Endothelial cell of umbilical vein (primary cell): ENCODE data around the gene SATB1. TPM values are rescaled to one million over a fixed set of nuclear protein-coding genes. Genes with fewer than 3 reads are reported as not detected.

Experiments
- BruUV-seq: library from RNA; stranded (reverse); fragments of 400-500 nt; replicated peaks from 2 replicates; lab custom pipeline; 2021; lab: Mats Ljungman, UMichigan
- CTCF ChIA-PET: fragments of 300-600, 350-600 bp; sonication (Branson Sonifier 250); formaldehyde crosslinking; loops from one replicate; lab custom pipeline; 2021; ENCODE audit warnings: antibody characterized with exemption, inconsistent platforms; lab: Charles Lee
- POLR2A ChIA-PET: fragments of 300-600, 350-600 bp; sonication (Branson Sonifier 250); formaldehyde crosslinking; loops from one replicate; lab custom pipeline; 2021; ENCODE audit warnings: antibody characterized with exemption, inconsistent platforms; lab: Charles Lee
- DNase-seq: peaks from one replicate; pipeline ENCODE4 v3.0.0-alpha.2; 2011; ENCODE audit warnings: low read depth, low spot score
- FAIRE-seq: peaks from 2 replicates; lab custom pipeline; 2011; peaks lifted over from hg19 to GRCh38; lab: Jason Lieb, UNC
- H2AFZ ChIP-seq: 2 replicates; pipeline ENCODE4 v1.6.0; 2012; ENCODE audit warnings: low read depth, low read length, control low read depth, inconsistent platforms
- H3K27ac ChIP-seq: 2 replicates; pipeline ENCODE4 v1.5.1; 2011; ENCODE audit warnings: low read depth, mild to moderate bottlenecking, control low read depth, low read length, moderate library complexity; ENCODE audit not compliant: insufficient read depth
- H3K27me3 ChIP-seq, 2 experiments: 2 replicates each; pipeline versions ENCODE4 v1.6.0 to v1.6.1; 2011; ENCODE audit warnings: low read length in 2 of 2, mixed read lengths in 1 of 2; ENCODE audit not compliant: control insufficient read depth in 2 of 2, insufficient read depth in 2 of 2
- H3K36me3 ChIP-seq, 2 experiments: 2 replicates in 1 of 2; 3 replicates in 1 of 2; pipeline ENCODE4 v1.5.1; 2011; ENCODE audit warnings: low read length in 2 of 2, mild to moderate bottlenecking in 1 of 2, moderate library complexity in 1 of 2; ENCODE audit not compliant: control insufficient read depth in 2 of 2, insufficient read depth in 2 of 2; ENCODE audit errors: extremely low read depth in 1 of 2
- H3K4me1 ChIP-seq: 3 replicates; pipeline ENCODE4 v1.5.1; 2011; ENCODE audit warnings: mild to moderate bottlenecking, low read length; ENCODE audit not compliant: control insufficient read depth, insufficient read depth; ENCODE audit errors: extremely low read depth
- H3K4me2 ChIP-seq: 2 replicates; pipeline ENCODE4 v1.6.1; 2011; ENCODE audit warnings: low read length, control low read depth, mixed read lengths; ENCODE audit not compliant: insufficient read depth
- H3K4me3 ChIP-seq, 3 experiments: fragments of 200-600 bp in 1 of 3; sonication (generic), shearing (Covaris generic) in 1 of 3; replicated peaks in 1 of 3; 2 replicates each; pipeline ENCODE4 v1.5.1; 2011 to 2016; ENCODE audit warnings: control low read depth in 3 of 3, low read length in 3 of 3, mild to moderate bottlenecking in 2 of 3, inconsistent platforms in 1 of 3, low read depth in 1 of 3, moderate library complexity in 1 of 3; ENCODE audit not compliant: insufficient read depth in 1 of 3
- H3K79me2 ChIP-seq: 2 replicates; pipeline ENCODE4 v1.6.0; 2012; ENCODE audit warnings: low read length, inconsistent platforms; ENCODE audit not compliant: control insufficient read depth, insufficient read depth
- H3K9ac ChIP-seq: replicated peaks from 2 replicates; pipeline ENCODE3; 2011; ENCODE audit warnings: low read length, control low read depth; ENCODE audit not compliant: insufficient read depth; ENCODE audit errors: extremely low read depth
- H3K9me1 ChIP-seq: replicated peaks from 3 replicates; pipeline ENCODE4 v1.6.0; 2011; ENCODE audit warnings: mild to moderate bottlenecking, low read length; ENCODE audit not compliant: control insufficient read depth, insufficient read depth; ENCODE audit errors: extremely low read depth
- H3K9me3 ChIP-seq: replicated peaks from 2 replicates; pipeline ENCODE4 v1.5.1; 2012; ENCODE audit warnings: low read length, inconsistent platforms; ENCODE audit not compliant: control insufficient read depth, insufficient read depth
- H4K20me1 ChIP-seq: replicated peaks from 2 replicates; pipeline ENCODE3; 2011; ENCODE audit warnings: mild to moderate bottlenecking, low read length; ENCODE audit not compliant: control insufficient read depth, insufficient read depth; ENCODE audit errors: extremely low read depth
- EZH2 ChIP-seq: IDR thresholded peaks from 2 replicates; pipeline ENCODE4 v1.6.1; 2012; ENCODE audit warnings: borderline replicate concordance, low read depth, mild to moderate bottlenecking, moderate library complexity, low read length, inconsistent platforms; ENCODE audit not compliant: severe bottlenecking
- FOS ChIP-seq: IDR thresholded peaks from 2 replicates; pipeline ENCODE4 v1.6.1; 2011; ENCODE audit warnings: mild to moderate bottlenecking, low read length, moderate library complexity, borderline replicate concordance; ENCODE audit not compliant: insufficient read depth
- GATA2 ChIP-seq: IDR thresholded peaks from 2 replicates; pipeline ENCODE4 v1.7.0; 2011; ENCODE audit warnings: low read depth, mild to moderate bottlenecking, moderate library complexity, mixed read lengths, low read length; ENCODE audit not compliant: insufficient read length, insufficient read depth
- JUN ChIP-seq: IDR thresholded peaks from 2 replicates; pipeline ENCODE4 v1.6.1; 2011; ENCODE audit warnings: borderline replicate concordance, low read depth; ENCODE audit not compliant: insufficient read length, insufficient read depth
- MYC ChIP-seq: IDR thresholded peaks from one replicate; pipeline ENCODE4 v1.6.1; 2011; ENCODE audit warnings: mild to moderate bottlenecking, low read depth, low read length
- POLR2A ChIP-seq: IDR thresholded peaks from 2 replicates; pipeline ENCODE4 v1.6.1; 2012; ENCODE audit warnings: low read depth, mild to moderate bottlenecking, control low read depth, low read length
- POLR2AphosphoS5 ChIP-seq: IDR thresholded peaks from 2 replicates; pipeline ENCODE4 v1.6.1; 2012; ENCODE audit warnings: low read depth, mild to moderate bottlenecking, control low read depth, low read length, moderate library complexity; ENCODE audit not compliant: insufficient read depth
- dilution Hi-C: fragments of 300-500 bp; cut with MboI; formaldehyde crosslinking; loops from one replicate; pipeline ENCODE4 v1.15.0; 2019; ENCODE audit warnings: low sequenced_read_pairs; ENCODE audit not compliant: extremely low pct_ligation_motif_present
- intact Hi-C: fragments of 100-400 bp; cut with micrococcal nuclease; formaldehyde crosslinking; loops from one replicate; pipeline ENCODE4 v1.10.0; 2022
- polyA plus RNA-seq, 4 experiments: library from polyadenylated mRNA; depleted of rRNA in 3 of 4; stranded (reverse) in 3 of 4; unstranded in 1 of 4; fragments of >200 nt; gene quantifications; 2 replicates each; pipeline versions ENCODE4 v1.2.1 to v1.2.3, GENCODE V29; 2011 to 2012; ENCODE audit warnings: missing spikeins in 1 of 4
- total RNA-seq: library from RNA; stranded (reverse); gene quantifications from 2 replicates; pipeline ENCODE4 v1.2.3, GENCODE V29; 2021
- TF ChIP-seq, protein P1 (sequence below), 2 donors: IDR thresholded peaks; 1 replicate in 1 of 2; 2 replicates in 1 of 2; pipeline ENCODE4 v1.5.1; 2011; ENCODE audit warnings: low read length in 2 of 2, mild to moderate bottlenecking in 2 of 2, moderate library complexity in 2 of 2, control low read depth in 1 of 2, inconsistent platforms in 1 of 2, low read depth in 1 of 2; ENCODE audit not compliant: insufficient read depth in 1 of 2; ENCODE audit errors: extremely low read depth in 1 of 2
- TF ChIP-seq, protein P2 (sequence below): IDR thresholded peaks from 2 replicates; pipeline ENCODE4 v1.6.1; 2011; ENCODE audit not compliant: insufficient read depth, insufficient read length

SATB1 gene
- total and polyA plus RNA-seq, 2 donors (not counting 3 experiments of a cell fraction or from before 2014, with no cell fraction given): 3.9 to 6.2 TPM

DNA sequence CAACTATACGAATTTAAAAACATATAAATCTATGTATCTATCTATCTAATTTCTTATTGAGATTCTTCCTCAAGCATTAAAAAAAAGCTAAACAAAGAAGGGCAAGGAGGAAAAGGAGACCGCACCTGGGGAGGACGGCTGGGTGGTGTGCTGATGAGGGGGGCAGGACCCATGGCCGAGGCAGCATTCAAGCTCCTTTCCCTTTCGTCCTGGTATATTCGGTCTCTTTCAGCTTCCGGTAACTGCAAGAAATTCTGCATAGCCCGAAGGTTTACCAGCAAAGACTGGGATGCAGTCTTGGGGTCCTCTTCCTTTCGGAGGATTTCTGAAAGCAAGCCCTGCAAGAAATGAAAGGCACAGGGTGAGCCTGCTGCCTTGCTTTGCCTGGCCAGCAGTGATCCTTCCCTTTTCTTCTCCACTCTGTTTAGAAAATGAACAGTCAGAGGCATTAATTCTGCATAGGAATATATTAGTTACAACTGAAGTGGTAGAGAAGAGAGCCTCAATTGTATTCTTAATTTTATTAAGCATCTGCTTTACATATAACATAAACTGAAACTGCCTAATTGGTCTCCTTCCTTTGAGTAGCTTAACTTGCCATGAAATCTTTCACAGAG is 38.8 kb downstream of the SATB1 start:
- CTCF ChIA-PET: no interaction called here
- BruUV-seq: no TSS peak
- FAIRE-seq (no peak), DNase-seq (no peak)
- no peak overlapping the region for H3K4me2 ChIP-seq
- H3K9ac ChIP-seq: no peak overlapping the region
- no peaks in the 10 kb centered on the region for H3K4me1 ChIP-seq
- no peak overlapping the region for H2AFZ ChIP-seq
- POLR2A ChIA-PET: no interaction called here
- intact Hi-C loops (loop anchor here (5.0 kb wide), 2 partner anchors 1129 to 1481 kb away; no protein-coding TSS in a partner anchor), dilution Hi-C loops (no loop called here)
- H3K79me2 ChIP-seq: no peaks in the 10 kb centered on the region
- no peaks in the 10 kb centered on the region for H3K27me3 ChIP-seq
- no peak for TF ChIP-seq GATA2
- TF ChIP-seq, protein P1, sequence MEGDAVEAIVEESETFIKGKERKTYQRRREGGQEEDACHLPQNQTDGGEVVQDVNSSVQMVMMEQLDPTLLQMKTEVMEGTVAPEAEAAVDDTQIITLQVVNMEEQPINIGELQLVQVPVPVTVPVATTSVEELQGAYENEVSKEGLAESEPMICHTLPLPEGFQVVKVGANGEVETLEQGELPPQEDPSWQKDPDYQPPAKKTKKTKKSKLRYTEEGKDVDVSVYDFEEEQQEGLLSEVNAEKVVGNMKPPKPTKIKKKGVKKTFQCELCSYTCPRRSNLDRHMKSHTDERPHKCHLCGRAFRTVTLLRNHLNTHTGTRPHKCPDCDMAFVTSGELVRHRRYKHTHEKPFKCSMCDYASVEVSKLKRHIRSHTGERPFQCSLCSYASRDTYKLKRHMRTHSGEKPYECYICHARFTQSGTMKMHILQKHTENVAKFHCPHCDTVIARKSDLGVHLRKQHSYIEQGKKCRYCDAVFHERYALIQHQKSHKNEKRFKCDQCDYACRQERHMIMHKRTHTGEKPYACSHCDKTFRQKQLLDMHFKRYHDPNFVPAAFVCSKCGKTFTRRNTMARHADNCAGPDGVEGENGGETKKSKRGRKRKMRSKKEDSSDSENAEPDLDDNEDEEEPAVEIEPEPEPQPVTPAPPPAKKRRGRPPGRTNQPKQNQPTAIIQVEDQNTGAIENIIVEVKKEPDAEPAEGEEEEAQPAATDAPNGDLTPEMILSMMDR (IDR thresholded peaks at IDR 0.05; ENCODE audit: extremely low read depth in 1 of 2, insufficient read depth in 1 of 2, low read depth in 1 of 2, low read length in 2 of 2): no peak
- TF ChIP-seq, protein P2, sequence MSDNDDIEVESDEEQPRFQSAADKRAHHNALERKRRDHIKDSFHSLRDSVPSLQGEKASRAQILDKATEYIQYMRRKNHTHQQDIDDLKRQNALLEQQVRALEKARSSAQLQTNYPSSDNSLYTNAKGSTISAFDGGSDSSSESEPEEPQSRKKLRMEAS: no peak
- no peak for TF ChIP-seq FOS
- TF ChIP-seq EZH2: no peak
- no peak for TF ChIP-seq POLR2A
- no peak for TF ChIP-seq JUN
- TF ChIP-seq POLR2AphosphoS5: no peak
- no peak for TF ChIP-seq MYC
- no peak overlapping the region for H3K4me3 ChIP-seq
- H3K9me3 ChIP-seq: no peaks in the 10 kb centered on the region
- no peaks in the 10 kb centered on the region for H4K20me1 ChIP-seq
- H3K9me1 ChIP-seq: no peaks in the 10 kb centered on the region
- H3K27ac ChIP-seq: no peak overlapping the region
- H3K36me3 ChIP-seq: no peaks in the 10 kb centered on the region
